PC-9 (cell line): ENCODE results near the gene ZDHHC16. TPM values are rescaled to one million over a fixed set of nuclear protein-coding genes. Genes with fewer than 3 reads are reported as not detected.

Experiments used
- BruUV-seq: library from RNA; stranded (reverse); fragments of 400-500 nt; replicated peaks from 2 replicates; lab custom pipeline; 2021; lab: Mats Ljungman, UMichigan
- CTCF ChIA-PET: fragments of 300-600 bp; sonication (Branson Sonifier 250); formaldehyde crosslinking; loops from one replicate; lab custom pipeline; 2022; ENCODE audit warnings: antibody characterized with exemption; lab: Charles Lee
- POLR2A ChIA-PET: fragments of 300-600 bp; sonication (Branson Sonifier 250); formaldehyde crosslinking; loops from one replicate; lab custom pipeline; 2022; ENCODE audit warnings: antibody characterized with exemption; ENCODE audit not compliant: unreplicated experiment; lab: Charles Lee
- DNase-seq, 2 experiments: peaks; one replicate each; pipeline versions ENCODE4 v3.0.0 to v3.0.0-alpha.2; 2015 to 2022; ENCODE audit warnings: mixed read lengths in 1 of 2
- H2AFZ ChIP-seq: fragments of 200-600 bp; sonication (generic); 2 replicates; pipeline ENCODE4 v1.8.1; 2017; ENCODE audit warnings: antibody characterized with exemption
- H3F3A ChIP-seq: fragments of 200-600 bp; sonication (generic); 2 replicates; pipeline ENCODE4 v1.8.1; 2017; ENCODE audit warnings: antibody characterized with exemption, mild to moderate bottlenecking, low read depth; ENCODE audit not compliant: insufficient read depth
- H3K27ac ChIP-seq: fragments of 200-600 bp; sonication (generic); 2 replicates; pipeline ENCODE4 v1.6.1; 2016; ENCODE audit warnings: mixed run types
- H3K27me3 ChIP-seq: fragments of 200-600 bp; sonication (generic); 2 replicates; pipeline ENCODE4 v1.6.1; 2016; ENCODE audit warnings: low read depth, mixed run types; ENCODE audit not compliant: insufficient read depth
- H3K36me3 ChIP-seq: fragments of 200-600 bp; sonication (generic); 2 replicates; pipeline ENCODE4 v1.6.1; 2016; ENCODE audit warnings: low read depth, mixed run types
- H3K4me1 ChIP-seq: fragments of 200-600 bp; sonication (generic); replicated peaks from 2 replicates; pipeline ENCODE4 v1.6.1; 2016; ENCODE audit warnings: mixed run types; ENCODE audit not compliant: insufficient read depth
- H3K4me2 ChIP-seq: fragments of 200-600 bp; sonication (generic); 2 replicates; pipeline ENCODE4 v1.6.1; 2017; ENCODE audit warnings: mixed run types
- H3K4me3 ChIP-seq: fragments of 200-600 bp; sonication (generic); 2 replicates; pipeline ENCODE4 v1.6.1; 2016; ENCODE audit warnings: mixed run types
- H3K79me2 ChIP-seq: fragments of 200-600 bp; sonication (generic); 2 replicates; pipeline ENCODE4 v1.6.1; 2017; ENCODE audit warnings: low read depth, mixed run types
- H3K9me2 ChIP-seq: fragments of 200-600 bp; sonication (generic); 2 replicates; pipeline ENCODE4 v1.8.1; 2017; ENCODE audit warnings: mild to moderate bottlenecking; ENCODE audit not compliant: insufficient read depth
- H3K9me3 ChIP-seq: fragments of 200-600 bp; sonication (generic); 2 replicates; pipeline ENCODE4 v1.8.1; 2016; ENCODE audit warnings: low read depth; ENCODE audit not compliant: insufficient read depth
- H4K20me1 ChIP-seq: fragments of 200-600 bp; sonication (generic); 2 replicates; pipeline ENCODE4 v1.8.1; 2017; ENCODE audit not compliant: insufficient read depth
- CTCF ChIP-seq: fragments of 200-600 bp; sonication (generic); conservative IDR thresholded peaks from 2 replicates; pipeline ENCODE4 v1.6.1; 2017; ENCODE audit warnings: mixed run types, antibody characterized with exemption, mild to moderate bottlenecking, moderate library complexity
- EZH2 ChIP-seq: fragments of 200-600 bp; sonication (generic); IDR thresholded peaks from 2 replicates; pipeline ENCODE4 v1.8.0; 2017; ENCODE audit warnings: antibody characterized with exemption, low read depth
- intact Hi-C: fragments of 100-400 bp; cut with micrococcal nuclease; formaldehyde crosslinking; loops from one replicate; pipeline ENCODE4 v1.10.0; 2022; ENCODE audit not compliant: unreplicated experiment
- total RNA-seq: library from RNA; stranded (reverse); gene quantifications from 2 replicates; pipeline ENCODE4 v1.2.3, GENCODE V29; 2021

The ZDHHC16 gene
- total RNA-seq, 1 experiment from 2014 or later = 29.6 TPM

GRCh38 chr10:97499561-97500296 lies 53.8 kb downstream of the ZDHHC16 start:
- ChIA-PET POLR2A (no interaction called here), CTCF (no interaction called here)
- Histone ChIP-seq H4K20me1 (no peaks in the 10 kb centered on the region; the same call in 1 of the 2 replicates), H2AFZ (peak overlapping the region; percentile 85), H3K4me3 (peak overlapping the region; percentile 79), H3K4me1 (peaks cover 18% of the 10 kb centered on the region), H3K27me3 (no peaks in the 10 kb centered on the region), H3K9me3 (no peaks in the 10 kb centered on the region), H3K9me2 (no peaks in the 10 kb centered on the region), H3K79me2 (peaks cover 42% of the 10 kb centered on the region), H3K4me2 (peak overlapping the region; percentile 82), H3K36me3 (no peaks in the 10 kb centered on the region), H3K27ac (no peak overlapping the region), H3F3A (0 out of 2 replicates have a peak, but pooled peaks cover 7% of the 10 kb centered on the region)
- intact Hi-C loops = loop anchor here (2.0 kb wide), 2 partner anchors 43 to 187 kb away; partner anchors contain the start of gene AVPI1
- DNase-seq = no peak
- TF ChIP-seq CTCF (no peak), EZH2 (no peak)
- BruUV-seq = TSS peak; percentile 32

- Histone ChIP-seq H3K4me1 (peaks cover 18% of the 10 kb centered on the region), H3K9me2 (no peaks in the 10 kb centered on the region), H3K4me3 (peak overlapping the region; percentile 79), H4K20me1 (no peaks in the 10 kb centered on the region; the same call in 1 of the 2 replicates), H3F3A (0 out of 2 replicates have a peak, but pooled peaks cover 7% of the 10 kb centered on the region), H3K9me3 (no peaks in the 10 kb centered on the region), H3K27ac (no peak overlapping the region), H2AFZ (no peak overlapping the region), H3K27me3 (no peaks in the 10 kb centered on the region), H3K79me2 (peaks cover 37% of the 10 kb centered on the region), H3K4me2 (peak overlapping the region; percentile 82), H3K36me3 (no peaks in the 10 kb centered on the region)
- TF ChIP-seq CTCF (no peak), EZH2 (no peak)
- ChIA-PET CTCF (no interaction called here), POLR2A (no interaction called here)
- intact Hi-C loops = no loop called here
- DNase-seq = no peak
- BruUV-seq = no TSS peak
Observed at GRCh38 chr10:97500297-97500575, 54.3 kb downstream of the ZDHHC16 start.

GRCh38 chr10:97502916-97503315 lies 56.9 kb downstream of the ZDHHC16 start:
- BruUV-seq = no TSS peak
- no peak overlapping the region for H3K27ac ChIP-seq
- no peak overlapping the region for H3K4me3 ChIP-seq
- CTCF ChIA-PET = no interaction called here
- peaks cover 6% of the 10 kb centered on the region for H3K4me1 ChIP-seq
- no peaks in the 10 kb centered on the region for H3K9me3 ChIP-seq
- no peaks in the 10 kb centered on the region for H3K9me2 ChIP-seq
- 0 out of 2 replicates have a peak, but pooled peaks cover 2% of the 10 kb centered on the region for H3F3A ChIP-seq
- H3K79me2 ChIP-seq = peaks cover 10% of the 10 kb centered on the region
- H3K4me2 ChIP-seq = no peak overlapping the region
- no peaks in the 10 kb centered on the region for H4K20me1 ChIP-seq
- no peak overlapping the region for H2AFZ ChIP-seq
- H3K27me3 ChIP-seq = no peaks in the 10 kb centered on the region
- intact Hi-C loops = no loop called here
- no peaks in the 10 kb centered on the region for H3K36me3 ChIP-seq
- no peak for DNase-seq
- POLR2A ChIA-PET = no interaction called here
- no peak for TF ChIP-seq EZH2
- TF ChIP-seq CTCF = no peak
